HG03342 (cell line): ENCODE results near the gene CCNY.

ENCODE experiments used
- ATAC-seq: cut with Tn5 transposase; IDR thresholded peaks from one replicate; pipeline ENCODE4 v1.9.1; 2021; ENCODE audit warnings: mild to moderate bottlenecking, moderate library complexity; ENCODE audit not compliant: unreplicated experiment

CCNY gene

DNA sequence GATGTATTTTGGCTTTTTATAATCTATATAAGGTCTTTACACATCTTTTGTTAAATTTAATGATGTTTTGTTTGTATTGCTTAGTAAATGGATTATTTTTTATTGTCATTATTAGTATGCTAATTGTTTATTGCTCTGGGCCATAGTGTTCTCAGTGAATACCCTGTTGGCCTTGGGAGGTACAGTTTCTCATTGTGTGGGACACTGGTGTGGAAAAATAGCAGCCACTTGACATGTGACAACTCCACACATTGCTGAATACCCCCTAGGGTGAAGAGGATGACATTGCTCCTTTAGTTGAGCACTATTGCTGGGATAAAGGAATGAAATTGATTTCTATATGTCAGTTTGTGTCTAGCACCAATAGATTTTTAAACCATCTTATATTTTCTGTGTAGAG is 130.9 kb downstream of the CCNY start:
- no peak for ATAC-seq

DNA sequence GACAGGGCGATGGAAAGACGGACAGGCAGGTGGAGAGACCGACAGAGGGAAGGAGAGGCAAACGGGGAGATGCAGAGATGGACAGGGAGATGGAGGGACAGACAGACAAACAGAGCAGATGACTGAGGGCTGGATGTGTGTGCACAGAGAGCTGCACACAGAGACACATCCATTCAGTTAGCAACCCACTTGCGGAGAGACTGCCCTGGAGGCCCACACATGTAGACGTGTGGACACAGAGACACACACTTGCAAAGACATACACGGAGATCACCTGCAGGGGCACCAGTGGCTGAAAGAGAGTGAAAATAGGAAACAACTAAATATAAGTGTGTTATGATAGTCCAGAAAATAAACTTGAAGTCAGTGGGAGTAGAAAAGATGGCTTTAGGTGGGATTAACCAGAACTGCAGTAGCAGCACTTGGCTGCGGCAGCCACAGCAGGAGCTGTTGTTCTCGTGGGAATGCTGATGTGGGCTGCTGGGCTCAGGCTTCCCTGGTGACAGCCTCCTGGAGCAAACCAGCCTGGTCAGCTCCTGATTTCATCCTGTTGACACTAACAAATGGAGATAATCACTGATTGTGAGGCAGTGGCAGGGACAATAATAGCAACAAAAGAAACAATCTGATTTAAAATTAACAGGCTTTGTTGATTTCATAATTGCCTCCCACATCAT is 134.1 kb downstream of the CCNY start:
- no peak for ATAC-seq

DNA sequence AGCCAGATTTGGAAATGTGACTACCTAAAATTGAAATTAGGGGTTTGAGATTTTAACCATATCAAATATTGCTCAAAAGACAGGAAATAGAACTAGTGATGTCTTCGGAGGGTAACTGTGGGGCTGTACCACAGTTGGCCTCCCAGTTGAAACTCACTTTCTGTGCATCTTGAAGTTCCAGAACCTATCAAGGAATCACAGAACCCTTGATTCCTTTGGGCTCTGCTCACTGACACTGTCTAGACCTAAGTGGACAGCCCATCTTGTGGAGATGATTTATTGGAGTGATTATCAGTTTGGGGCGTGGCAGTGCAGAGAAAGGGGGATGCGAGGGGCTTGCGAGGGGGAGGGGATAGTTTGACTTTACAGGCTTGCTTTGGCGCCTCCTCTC is 134.6 kb downstream of the CCNY start:
- ATAC-seq, result no peak

DNA sequence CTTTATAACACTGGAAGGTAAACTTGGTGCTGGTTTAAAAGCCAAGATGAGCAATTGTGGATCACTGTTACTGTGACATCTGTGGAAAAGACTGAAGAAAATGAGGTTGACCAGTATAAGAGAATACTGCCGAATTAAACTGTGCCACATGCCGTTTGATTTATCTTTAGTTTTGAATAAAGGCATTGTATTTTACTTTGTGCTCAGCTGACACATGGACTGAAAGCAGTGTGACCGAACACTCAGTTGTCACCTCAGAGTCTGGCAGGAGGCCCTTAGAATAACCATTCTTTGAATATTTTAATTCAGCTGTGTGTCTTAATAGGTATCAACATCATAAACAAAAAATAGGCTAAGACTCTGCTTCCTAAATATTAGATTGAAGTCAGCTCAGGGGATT is 135.1 kb downstream of the CCNY start:
- ATAC-seq, result no peak

DNA sequence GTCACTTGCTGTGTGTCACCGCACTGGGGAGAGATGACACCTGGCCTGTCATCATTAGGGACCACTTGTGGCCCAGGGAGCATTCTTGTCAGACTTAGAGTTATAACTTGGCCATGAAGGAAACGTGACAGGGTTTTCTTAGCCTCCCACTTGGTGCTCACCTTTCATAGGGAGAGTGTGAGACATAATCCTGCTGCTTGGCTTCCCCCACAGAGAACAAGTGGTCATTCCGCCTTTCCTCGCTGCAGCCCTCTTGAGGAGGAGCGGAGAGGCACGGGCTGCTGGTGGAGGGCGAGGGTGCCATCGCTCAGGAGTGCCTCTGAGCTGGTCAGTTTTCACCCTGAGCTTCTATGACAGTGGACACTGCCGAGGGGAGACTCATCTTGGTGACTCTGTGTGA is 143.8 kb downstream of the CCNY start:
- ATAC-seq, result no peak

DNA sequence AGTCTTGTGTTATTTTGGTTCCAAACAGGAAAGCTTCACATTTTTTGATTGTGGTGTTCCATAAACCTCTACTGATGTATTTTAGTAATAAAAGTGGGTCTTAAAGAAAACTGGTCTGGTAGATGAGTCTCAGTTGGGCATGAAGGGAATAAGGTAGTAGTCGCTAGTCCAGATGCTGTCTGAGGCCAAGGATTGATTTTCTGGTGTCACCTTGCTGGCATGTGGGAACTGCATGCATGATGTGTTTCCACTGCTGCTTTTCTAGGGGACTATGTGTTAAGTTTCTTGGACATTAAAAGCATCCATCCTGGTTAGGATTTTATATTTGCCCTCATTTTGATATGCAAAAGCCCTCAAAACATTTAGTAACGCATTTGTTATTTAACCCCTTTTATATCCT is 145.1 kb downstream of the CCNY start:
- no peak for ATAC-seq

DNA sequence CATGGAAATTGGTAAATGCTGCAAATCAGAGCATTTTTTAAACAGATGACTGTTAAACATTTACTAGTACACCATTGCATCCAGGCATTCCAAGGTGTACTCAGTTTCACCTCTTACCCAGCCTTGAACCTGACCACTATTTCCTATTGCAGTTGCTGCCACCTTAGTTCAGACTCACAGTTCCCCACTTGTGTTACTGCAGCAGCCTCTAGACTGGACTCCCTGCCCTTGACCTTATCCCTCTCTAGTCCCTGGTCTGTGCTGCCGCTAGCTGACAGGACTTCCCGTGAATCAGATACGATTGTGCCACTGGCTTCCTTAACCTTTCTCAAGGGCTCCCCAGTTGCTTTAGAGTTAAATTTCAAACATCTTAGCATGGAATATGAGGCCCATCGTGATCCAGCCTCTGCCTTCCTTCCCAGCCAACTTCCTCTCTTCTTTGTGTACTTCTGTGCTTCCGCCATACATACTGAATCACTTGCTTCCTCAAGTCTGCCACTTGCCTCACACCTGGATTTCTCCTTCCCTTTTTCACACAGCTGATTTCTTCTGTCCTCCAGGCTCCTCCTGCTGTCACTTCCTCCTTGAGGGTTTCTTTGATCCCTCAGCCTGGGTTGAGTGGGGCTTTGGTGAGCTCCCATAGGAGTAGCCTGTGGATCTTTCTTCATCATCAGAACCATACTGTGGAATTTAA is 150.1 kb downstream of the CCNY start:
- no peak for ATAC-seq

DNA sequence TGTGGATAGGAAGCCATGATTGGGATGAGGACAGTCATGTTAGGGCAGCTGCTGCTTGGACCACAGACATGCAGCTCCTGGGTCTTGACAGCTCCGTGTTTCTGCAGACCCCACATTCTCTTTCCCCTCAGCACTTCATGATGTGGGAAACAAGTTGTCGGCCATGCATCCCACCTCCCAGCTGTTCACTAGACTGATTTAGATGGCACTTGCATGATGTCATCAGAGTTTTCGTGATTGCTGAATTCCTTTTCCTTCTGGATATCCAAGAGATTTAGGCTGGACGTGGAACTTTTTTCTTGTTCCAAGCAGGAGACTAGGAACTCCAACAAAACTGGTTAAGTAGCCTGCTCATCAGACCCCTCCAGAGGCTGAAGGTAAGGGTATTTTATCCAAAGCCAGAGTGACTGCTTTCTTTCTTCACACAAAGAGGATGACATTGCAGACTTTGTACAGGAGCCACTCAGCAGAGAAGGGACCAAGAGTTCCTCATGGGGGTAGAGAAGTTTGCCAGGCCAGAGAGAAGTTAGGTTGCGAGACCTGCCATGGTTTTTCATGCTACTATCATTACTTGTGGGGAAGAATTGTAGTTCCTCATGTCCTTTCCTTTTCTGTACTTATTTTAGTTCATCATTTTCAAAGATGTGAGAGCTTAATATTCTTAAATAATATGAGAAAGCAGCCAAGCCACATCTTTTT is 151.2 kb downstream of the CCNY start:
- ATAC-seq, result no peak

DNA sequence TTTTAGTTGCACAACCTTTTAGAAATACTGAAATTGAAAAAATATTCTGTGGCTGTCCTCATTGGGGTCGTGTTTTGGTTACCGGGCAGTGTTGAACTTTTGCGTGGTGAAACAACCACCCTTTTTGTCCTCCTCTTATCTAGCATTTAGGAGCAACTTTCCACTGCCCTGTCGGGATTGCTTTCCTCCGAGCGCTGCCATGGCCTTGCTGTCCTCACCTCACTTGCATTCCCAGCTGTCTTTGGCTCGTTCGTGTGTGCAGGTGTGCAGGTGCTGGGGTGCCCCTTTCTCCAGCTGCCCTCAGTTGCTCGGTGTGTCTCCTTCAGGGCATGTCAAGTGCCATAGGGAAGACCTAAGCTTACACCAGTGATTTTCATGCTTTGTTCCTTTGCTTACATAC is 151.9 kb downstream of the CCNY start:
- no peak for ATAC-seq

DNA sequence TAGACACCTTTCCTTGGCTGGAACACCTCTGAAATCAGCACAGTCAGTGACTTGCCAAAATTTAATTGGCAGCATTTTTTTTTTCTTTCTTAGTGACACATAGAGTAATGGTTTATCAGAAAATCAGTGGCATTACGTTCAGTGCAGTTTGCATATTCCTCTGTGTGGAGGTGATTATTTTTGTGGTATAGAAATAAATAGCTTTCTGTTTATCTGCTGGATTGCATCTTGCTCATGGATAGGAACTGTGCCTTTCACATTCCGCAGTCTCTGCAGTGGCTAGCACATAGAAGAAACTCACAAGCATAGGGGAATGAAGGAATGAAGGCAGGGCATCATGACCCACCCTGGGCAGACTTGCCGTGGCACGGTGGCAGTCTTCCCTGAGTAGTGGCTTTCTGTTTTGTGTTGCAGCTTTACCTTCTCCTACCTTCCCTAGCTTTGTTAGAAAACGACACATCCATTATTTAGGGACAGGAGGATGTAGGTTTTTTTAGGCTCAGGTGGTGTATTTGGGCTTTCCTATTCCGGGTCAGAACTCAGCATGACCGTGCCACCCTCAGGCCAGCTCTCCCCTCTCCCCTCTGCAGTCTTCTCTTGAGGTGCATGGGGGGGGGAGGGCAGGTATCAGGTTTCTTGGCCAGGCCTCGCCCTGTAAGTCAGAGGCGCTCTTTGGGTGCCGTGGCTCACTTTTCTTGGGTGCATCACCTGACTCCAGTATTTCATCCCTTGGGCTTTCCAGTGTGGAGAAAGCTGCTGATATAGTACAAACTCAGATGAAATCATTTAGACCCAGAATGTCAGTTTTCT is 156.3 kb downstream of the CCNY start:
- no peak for ATAC-seq

DNA sequence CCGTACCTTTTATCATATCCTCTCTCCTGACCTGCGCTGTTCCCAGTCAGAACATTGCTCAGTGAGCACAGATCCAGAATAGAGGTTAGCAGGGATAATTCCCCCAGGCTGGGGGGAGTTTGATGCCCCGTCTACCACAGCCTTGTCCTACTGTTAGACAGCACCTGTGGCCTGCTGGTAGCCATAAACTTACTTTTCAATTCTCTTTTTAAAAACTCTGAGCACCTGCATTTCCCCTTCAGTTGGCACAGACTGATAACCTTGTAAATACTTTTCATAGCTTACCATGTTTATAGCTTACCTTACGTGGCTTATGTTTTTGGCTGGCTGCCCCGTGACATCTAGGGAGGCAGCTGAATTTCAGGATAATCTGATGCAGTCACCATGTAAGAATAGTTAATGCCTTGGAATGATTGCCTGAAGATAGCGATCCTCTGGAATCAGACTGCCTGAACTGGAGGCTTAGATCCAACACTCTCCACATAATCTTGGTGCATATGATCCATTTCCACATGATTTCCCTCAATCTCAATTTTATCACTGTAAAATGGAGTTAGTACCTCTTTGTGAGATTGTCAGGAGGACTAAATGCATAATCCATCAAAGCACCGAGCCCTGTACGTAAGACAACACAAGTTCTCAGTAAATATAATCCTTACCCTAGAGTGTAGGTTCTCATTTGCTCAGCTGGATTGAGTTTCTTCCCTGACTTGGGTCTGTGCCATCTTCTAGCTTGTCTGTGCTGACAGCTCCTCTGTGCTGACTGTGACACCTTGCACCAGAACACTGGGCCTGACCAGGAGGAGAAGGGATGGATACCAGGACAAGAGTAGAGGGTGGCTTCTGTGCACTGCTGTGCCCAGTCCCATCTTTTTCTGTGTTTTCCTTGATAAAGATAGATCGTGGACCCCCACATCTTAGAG is 157.1 kb downstream of the CCNY start:
- ATAC-seq, result no peak

DNA sequence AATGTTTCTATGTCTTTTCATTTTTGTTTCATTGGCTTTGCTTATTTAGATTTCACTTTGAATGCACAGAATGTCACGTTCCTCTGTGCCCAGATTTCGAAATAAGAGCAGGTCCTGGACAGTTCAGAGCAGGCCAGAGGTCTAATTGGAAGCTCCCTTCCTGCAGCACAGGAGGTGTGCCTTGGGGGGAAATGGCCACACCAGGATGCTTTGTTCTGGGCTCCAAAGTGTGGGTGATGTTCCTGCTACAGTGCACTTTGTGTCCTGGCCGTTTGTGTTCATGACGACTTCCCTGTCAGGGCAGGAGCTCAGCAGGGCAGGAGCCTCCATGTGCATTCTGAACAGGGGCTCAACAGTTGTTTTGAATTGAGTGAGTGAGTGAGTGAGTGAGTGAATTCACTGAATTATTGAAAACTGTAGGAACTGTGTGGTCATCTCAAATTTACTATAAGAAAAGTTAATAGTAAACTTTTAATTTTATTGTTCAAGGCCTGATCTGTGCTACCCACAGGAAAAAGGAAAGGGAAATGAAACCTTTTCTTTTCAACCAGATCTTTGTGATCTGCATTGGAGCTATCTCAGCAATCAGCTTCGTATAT is 159.3 kb downstream of the CCNY start:
- ATAC-seq, result peak; percentile 49

DNA sequence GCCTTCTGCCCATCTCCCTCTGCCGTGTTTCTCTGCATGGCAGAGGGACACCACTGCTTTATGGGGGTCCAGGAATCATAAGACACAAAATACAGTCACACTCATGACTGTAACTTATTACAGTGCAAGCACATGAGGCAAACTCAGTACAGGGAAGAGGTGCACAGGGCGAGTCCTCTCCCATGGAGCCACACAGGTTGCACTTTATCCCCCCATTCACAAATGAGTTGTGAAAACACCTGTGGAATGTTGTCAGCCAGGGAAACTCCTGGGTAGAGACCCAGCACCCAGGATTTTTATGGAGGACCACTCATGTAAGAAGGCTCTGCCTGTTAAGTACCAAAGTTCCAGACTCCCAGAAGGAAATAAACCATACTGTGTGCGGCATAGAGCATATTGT is 161.6 kb downstream of the CCNY start:
- no peak for ATAC-seq

DNA sequence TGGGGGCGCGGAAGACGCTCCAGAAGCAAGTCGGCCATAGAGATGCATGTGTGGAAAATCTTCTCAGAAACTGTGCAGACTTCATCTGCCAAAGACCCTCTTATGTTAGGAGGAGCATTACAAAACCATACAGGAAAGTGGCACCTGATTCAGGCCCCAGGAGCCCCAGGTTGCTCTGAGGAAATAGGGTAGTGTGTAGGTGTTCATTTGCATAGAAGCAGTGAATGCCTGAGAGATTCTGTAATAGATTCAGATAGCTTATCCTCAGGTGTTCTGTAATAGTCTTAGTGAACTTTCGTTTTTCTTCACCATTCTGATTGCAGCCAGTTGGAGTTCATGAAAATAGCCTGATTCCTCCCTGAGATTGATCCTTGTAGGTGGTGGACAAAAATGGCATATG is 162.4 kb downstream of the CCNY start:
- ATAC-seq, result peak; percentile 70

DNA sequence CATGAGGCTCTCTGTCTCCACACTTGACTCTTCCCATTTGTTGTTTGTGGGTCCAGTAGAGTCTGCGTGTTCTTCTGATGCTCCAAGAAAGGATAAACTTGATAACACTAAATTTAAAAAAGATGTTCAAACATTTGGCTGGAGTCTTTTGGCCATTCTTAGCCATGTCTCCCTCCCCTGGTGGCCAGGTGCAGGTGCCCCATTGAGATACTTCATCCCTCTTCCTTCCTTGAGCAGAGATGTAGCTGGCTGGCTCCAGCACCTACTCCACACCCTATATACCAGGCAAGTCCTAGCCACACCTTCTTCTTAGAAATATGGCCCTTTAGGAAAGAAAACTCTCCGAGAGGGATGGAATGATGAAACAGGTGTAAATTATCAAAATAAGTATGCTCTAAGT is 165.6 kb downstream of the CCNY start:
- ATAC-seq, result no peak

DNA sequence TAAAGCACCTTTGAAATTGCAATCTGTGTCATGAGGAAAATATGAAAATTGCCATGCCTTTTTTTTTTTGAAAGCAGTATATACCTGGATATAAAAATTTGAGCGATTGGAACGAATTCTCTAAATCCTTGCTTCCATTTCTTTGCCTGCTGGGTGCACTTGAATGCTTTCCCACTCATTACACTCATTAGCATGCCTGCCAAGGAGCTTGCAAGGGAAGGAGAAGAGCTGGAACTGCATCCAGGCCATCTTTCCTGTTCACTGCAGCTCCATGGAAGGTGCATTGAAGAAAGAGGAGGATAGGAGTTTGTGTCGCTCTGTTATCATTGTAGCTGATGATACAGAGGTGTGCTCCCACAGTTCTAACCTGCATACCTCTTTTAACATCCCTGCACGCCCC is 166.4 kb downstream of the CCNY start:
- ATAC-seq, result no peak

DNA sequence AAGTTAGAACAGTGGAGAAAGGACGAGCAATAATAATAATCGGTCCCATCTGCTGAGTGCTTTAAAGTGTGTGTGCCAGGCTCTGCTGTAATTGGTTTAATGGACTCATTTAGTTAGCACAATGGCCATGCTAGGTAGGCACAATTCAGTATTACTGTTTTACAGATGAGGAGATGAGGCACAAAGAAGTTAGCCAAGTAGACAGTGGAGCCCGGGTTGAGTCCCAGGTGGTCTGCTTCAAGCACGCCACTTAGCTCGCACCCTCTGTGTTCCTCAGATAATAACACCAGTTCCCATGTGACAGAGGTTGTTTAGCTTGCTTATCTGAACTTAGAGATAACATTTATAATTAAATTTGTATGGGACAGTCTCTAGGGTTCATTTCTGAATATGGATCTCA is 167.3 kb downstream of the CCNY start:
- no peak for ATAC-seq

DNA sequence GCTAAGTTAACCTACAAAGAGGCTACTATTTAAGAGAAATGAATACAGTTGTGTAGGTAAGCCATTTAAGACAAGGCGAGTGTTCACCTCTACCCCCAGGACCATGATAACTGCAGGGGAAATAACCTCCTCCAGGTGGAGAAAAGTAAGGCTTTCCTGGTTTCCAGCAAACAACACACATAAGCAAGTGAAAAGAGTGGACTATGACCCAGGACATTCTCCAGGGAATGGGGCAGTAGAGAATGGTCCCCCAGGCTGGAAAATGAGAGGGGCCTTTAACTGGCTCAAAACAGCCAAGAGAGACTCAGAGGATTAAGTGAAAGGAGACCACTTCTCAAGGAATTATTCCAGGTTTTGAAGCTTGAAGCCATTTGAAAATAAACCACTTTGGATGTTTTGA is 167.8 kb downstream of the CCNY start:
- no peak for ATAC-seq

DNA sequence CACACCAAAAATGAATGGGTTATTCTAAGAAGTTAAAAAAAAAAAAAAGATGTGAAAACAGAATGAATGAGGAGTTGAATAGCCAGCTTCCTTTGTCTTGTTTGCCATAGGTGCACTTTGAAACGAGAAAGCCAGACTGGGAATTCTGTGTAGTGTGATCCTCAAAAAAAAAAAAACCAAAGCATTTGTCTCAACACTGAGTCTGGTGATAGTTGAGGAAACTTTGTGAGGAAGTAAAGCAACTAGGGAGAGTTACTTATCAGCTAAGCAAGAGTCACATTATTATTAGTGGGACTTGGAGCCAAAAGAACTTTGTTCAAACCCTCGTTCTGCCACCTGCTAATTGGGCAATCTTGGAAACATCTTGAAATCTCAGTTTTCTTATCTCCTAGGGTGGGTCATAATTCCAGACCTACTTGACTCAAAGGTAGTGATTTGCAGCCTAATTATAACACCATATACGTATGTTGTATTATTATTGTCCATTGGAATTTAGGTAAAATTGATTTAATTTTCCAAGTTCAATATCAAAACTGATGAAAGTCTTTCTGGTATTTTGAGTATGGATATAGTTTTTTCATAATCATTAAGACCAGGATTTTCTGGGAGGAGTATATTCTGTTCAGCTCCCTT is 169.0 kb downstream of the CCNY start:
- no peak for ATAC-seq

DNA sequence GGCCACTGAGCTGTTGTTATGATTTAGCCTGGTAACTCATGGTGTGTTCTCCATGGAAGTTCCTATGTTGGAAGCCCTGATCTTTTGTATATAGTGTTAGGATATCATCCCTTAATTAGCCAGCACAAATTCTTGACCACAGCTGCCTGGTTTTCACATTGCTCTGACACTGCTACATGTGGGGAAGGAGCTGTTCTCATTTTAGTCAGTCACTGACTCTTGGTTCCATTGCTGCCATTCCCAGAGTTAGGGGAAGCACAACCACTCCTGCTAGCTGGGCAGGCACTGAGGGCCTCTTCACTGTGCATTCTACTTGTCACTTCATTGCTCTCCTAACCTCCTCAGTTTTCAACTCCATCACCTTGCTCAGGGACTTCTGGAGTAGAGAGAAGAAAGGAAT is 170.4 kb downstream of the CCNY start:
- ATAC-seq, result no peak
